Ascending aorta (tissue), 2 donors: ENCODE results near the gene COL5A3. TPM values are rescaled to one million over a fixed set of nuclear protein-coding genes. Genes with fewer than 3 reads are reported as not detected.

Experiments used
- DNase-seq, 2 donors: peaks; one replicate each; pipeline ENCODE4 v3.0.0-alpha.2; 2019; ENCODE audit warnings: low spot score in 2 of 2
- H3K27ac ChIP-seq, 2 donors: fragments of 200-600 bp; sonication (generic); one replicate each; pipeline ENCODE4 v1.5.1; 2016 to 2017; ENCODE audit warnings: mild to moderate bottlenecking in 1 of 2
- H3K27me3 ChIP-seq: fragments of 200-600 bp; sonication (generic); one replicate; pipeline ENCODE4 v1.5.1; 2017
- H3K36me3 ChIP-seq, 2 donors: fragments of 200-600 bp; sonication (generic); one replicate each; pipeline ENCODE4 v1.5.1; 2016
- H3K4me1 ChIP-seq, 2 donors: fragments of 200-600 bp; sonication (generic); one replicate each; pipeline ENCODE4 v1.5.1; 2016 to 2017; ENCODE audit warnings: mild to moderate bottlenecking in 1 of 2
- H3K4me3 ChIP-seq, 2 donors: fragments of 200-600 bp; sonication (generic); one replicate each; pipeline ENCODE4 v1.5.1; 2016 to 2017; ENCODE audit warnings: mild to moderate bottlenecking in 1 of 2
- H3K9me3 ChIP-seq, 2 donors: fragments of 200-600 bp; sonication (generic); one replicate each; pipeline ENCODE4 v1.5.1; 2016
- intact Hi-C: fragments of 100-400 bp; cut with DNase I; formaldehyde crosslinking; loops from one replicate; pipeline ENCODE4 v1.15.1; 2023
- total RNA-seq: library from RNA; depleted of rRNA; stranded (reverse); fragments of >200 nt; gene quantifications from one replicate; pipeline ENCODE4 v1.1.0, GENCODE V29; 2016
- TF ChIP-seq, protein P1 (sequence below), 3 experiments: fragments of 200-600 bp in 2 of 3; fragments of 450-650 bp in 1 of 3; sonication (generic) in 2 of 3; IDR thresholded peaks; one replicate each; pipeline ENCODE4 v1.5.1; 2016 to 2019; ENCODE audit warnings: antibody characterized with exemption in 3 of 3, mild to moderate bottlenecking in 1 of 3, moderate library complexity in 1 of 3

Gene COL5A3
- total RNA-seq, 1 donor from 2014 or later: 13.6 TPM

DNA sequence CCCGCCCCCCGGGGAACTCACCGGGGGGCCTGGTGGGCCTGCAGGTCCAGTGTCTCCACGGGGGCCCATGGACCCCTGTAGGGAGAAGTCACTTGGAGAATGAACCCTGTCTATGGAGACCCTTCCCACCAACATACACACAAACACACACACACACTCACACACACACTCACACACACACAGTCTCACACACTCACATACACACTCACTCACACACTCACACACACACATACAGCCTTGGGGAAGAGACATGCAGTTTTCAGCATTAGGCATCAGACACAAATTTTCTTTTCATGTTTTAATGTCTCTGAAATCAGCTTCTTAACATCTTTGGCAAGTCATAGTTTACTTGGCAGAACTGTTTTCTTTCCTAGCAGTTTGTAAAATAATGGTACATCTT, 43.0 kb downstream of the COL5A3 start:
- no peaks in the 10 kb centered on the region for H3K36me3 ChIP-seq
- no peak overlapping the region for H3K4me3 ChIP-seq
- no peak overlapping the region for H3K27ac ChIP-seq
- no peaks in the 10 kb centered on the region for H3K4me1 ChIP-seq
- TF ChIP-seq, protein P1, sequence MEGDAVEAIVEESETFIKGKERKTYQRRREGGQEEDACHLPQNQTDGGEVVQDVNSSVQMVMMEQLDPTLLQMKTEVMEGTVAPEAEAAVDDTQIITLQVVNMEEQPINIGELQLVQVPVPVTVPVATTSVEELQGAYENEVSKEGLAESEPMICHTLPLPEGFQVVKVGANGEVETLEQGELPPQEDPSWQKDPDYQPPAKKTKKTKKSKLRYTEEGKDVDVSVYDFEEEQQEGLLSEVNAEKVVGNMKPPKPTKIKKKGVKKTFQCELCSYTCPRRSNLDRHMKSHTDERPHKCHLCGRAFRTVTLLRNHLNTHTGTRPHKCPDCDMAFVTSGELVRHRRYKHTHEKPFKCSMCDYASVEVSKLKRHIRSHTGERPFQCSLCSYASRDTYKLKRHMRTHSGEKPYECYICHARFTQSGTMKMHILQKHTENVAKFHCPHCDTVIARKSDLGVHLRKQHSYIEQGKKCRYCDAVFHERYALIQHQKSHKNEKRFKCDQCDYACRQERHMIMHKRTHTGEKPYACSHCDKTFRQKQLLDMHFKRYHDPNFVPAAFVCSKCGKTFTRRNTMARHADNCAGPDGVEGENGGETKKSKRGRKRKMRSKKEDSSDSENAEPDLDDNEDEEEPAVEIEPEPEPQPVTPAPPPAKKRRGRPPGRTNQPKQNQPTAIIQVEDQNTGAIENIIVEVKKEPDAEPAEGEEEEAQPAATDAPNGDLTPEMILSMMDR (IDR thresholded peaks at IDR 0.05): no peak
- intact Hi-C loops: no loop called here
- H3K27me3 ChIP-seq: no peaks in the 10 kb centered on the region
- no peak for DNase-seq
- no peaks in the 10 kb centered on the region for H3K9me3 ChIP-seq

DNA sequence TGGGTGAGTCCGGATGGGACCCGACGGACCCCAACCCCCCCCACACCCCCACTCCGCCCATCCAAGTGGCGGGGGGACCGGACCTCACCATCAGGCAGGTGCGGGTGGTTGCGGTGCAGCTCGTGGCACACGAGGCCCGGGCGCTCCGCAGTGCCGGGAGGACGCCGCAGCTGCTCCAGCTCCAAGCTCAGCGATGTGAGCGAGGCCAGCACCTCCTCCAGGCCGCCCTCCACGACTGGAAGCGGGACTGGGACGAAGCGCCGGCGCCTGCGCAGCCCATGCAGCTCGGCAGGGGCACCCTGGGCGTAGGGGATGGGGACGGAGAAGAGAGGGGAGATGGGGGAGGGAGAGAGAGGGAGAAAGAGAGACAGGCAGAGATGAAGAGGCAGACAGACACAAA, 43.9 kb downstream of the COL5A3 start:
- Histone ChIP-seq H3K9me3 (no peaks in the 10 kb centered on the region), H3K36me3 (no peaks in the 10 kb centered on the region), H3K27ac (no peak overlapping the region), H3K27me3 (no peaks in the 10 kb centered on the region), H3K4me3 (no peak overlapping the region), H3K4me1 (no peaks in the 10 kb centered on the region)
- TF ChIP-seq, protein P1 (IDR thresholded peaks at IDR 0.05): no peak
- no peak for DNase-seq
- intact Hi-C loops: no loop called here

DNA sequence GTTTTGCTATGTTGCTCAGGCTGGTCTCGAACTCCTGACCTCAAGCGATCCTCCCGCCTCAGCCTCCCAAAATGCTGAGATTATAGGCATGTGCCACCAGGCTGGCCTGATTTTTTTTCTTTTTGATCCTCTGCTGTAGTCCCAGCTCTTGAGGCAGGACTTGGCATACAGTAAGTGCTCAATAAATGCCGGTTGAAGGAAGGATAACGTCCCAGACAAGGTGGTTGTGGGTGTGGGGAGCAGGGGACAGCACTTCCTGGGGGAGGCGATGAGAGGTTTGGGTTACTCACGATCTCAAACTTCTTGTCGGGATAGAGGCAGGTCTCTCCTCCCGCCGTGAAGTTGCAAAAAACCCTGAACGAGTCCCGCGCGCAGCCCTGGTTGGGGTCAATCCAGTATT, 44.3 kb downstream of the COL5A3 start:
- Histone ChIP-seq H3K36me3 (no peaks in the 10 kb centered on the region), H3K9me3 (no peaks in the 10 kb centered on the region), H3K4me1 (no peaks in the 10 kb centered on the region), H3K27ac (no peak overlapping the region), H3K4me3 (no peak overlapping the region), H3K27me3 (no peaks in the 10 kb centered on the region)
- intact Hi-C loops: no loop called here
- DNase-seq: no peak
- TF ChIP-seq, protein P1 (IDR thresholded peaks at IDR 0.05): no peak

DNA sequence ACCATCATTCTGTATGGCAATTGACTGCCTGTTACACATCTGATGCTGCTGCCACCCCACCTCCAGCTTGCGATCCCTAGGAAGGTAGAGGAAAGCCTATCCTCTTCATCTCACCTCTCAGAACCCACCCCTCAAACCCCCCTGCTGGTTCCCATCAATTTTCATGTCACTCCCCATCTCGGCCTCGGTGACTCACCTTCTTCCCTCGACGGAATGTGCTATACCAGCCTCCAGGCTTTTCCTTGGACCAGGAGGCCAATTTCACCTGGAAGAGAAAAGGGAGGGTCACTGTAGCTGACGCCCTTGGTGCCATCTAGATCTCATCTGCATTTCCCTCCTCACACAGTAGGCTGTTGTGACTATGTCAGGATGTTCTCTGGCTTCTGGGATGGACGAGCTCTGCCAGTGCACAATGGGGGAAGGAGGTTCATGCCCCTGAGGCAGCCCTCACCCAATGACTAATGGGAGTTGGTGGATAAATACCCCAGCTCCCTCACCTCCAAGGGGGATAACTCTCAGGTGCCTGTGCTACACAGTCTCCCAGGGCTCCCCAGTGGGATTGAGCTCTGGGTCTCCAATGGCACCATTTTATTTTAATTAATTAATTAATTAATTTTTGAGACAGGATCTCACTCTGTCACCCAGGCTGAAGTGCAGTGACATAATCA, 47.5 kb downstream of the COL5A3 start:
- no peaks in the 10 kb centered on the region for H3K9me3 ChIP-seq
- H3K27ac ChIP-seq: no peak overlapping the region
- no peak for DNase-seq
- no peak overlapping the region for H3K4me3 ChIP-seq
- no peaks in the 10 kb centered on the region for H3K36me3 ChIP-seq
- TF ChIP-seq, protein P1 (IDR thresholded peaks at IDR 0.05): no peak
- intact Hi-C loops: no loop called here
- no peaks in the 10 kb centered on the region for H3K27me3 ChIP-seq
- H3K4me1 ChIP-seq: no peaks in the 10 kb centered on the region

DNA sequence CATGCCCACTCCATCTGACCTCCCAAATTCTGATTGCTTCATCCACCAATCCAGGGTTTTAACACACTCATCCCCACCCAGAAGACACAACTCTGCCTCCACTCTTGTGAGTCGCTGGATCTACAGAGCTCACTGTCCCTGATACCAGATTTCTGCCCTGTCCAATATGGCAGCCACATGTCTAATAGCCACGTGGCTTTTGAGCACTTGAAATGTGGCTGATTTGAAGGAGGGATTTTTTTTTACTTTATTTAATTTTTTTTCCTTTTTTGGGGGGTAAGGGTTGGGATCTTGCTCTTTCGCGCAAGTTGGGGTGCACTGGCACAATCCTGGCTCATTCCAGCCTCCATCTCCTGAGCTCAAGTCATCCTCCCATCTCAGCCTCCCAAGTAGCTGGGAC, 49.2 kb downstream of the COL5A3 start:
- H3K27ac ChIP-seq: no peak overlapping the region
- no peak overlapping the region for H3K4me3 ChIP-seq
- no peaks in the 10 kb centered on the region for H3K9me3 ChIP-seq
- no peaks in the 10 kb centered on the region for H3K27me3 ChIP-seq
- no peak for DNase-seq
- TF ChIP-seq, protein P1 (IDR thresholded peaks at IDR 0.05): no peak
- intact Hi-C loops: no loop called here
- no peaks in the 10 kb centered on the region for H3K4me1 ChIP-seq
- no peaks in the 10 kb centered on the region for H3K36me3 ChIP-seq

DNA sequence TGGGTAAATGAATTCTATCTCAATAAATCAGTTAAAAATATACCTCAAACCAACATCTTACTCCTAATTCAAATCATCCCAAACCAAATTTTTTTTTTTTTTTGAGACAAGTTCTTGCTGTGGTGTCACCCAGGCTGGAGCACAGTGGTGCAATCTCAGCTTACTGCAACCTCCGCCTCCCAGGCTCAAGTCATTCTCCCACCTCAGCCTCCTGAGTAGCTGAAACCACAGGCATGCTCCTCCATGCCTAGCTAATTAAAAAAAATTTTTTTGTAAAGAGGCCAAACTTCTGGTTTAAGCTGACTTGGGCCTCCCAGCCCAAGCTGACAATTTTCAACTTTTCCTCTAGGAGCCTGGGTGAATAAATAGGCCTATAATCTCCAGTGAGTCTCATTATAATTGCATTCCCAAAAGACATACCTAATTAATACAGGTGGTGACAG, 51.9 kb downstream of the COL5A3 start:
- H3K27ac ChIP-seq: no peak overlapping the region
- H3K4me1 ChIP-seq: no peaks in the 10 kb centered on the region
- intact Hi-C loops: no loop called here
- TF ChIP-seq, protein P1 (IDR thresholded peaks at IDR 0.05): no peak
- H3K4me3 ChIP-seq: no peak overlapping the region
- H3K27me3 ChIP-seq: no peaks in the 10 kb centered on the region
- no peaks in the 10 kb centered on the region for H3K9me3 ChIP-seq
- no peak for DNase-seq
- no peaks in the 10 kb centered on the region for H3K36me3 ChIP-seq
